Fibroblast of the aortic adventitia (primary cell): ENCODE data around the gene GDF10. TPM values are rescaled to one million over a fixed set of nuclear protein-coding genes. Genes with fewer than 3 reads are reported as not detected.
A peak's percentile ranks its signal among the peaks of the same experiment; 100 is the strongest.

Experiments
- DNase-seq: peaks from one replicate; pipeline ENCODE4 v3.0.0-alpha.2; 2010; ENCODE audit warnings: low read depth
- H3K4me3 ChIP-seq: 2 replicates; pipeline ENCODE4 v1.5.1; 2011; ENCODE audit warnings: low read depth, mild to moderate bottlenecking, control low read depth, low read length, moderate library complexity
- CTCF ChIP-seq: IDR thresholded peaks from 2 replicates; pipeline ENCODE4 v1.5.1; 2011; ENCODE audit warnings: mild to moderate bottlenecking, low read length, control low read depth, inconsistent platforms; ENCODE audit not compliant: insufficient read depth
- total RNA-seq: library from RNA; depleted of rRNA; stranded (reverse); fragments of >200 nt; gene quantifications from 2 replicates; pipeline ENCODE4 v1.2.3, GENCODE V29; 2012; ENCODE audit warnings: low replicate concordance

Gene GDF10
- total RNA-seq, 1 donor: 11.1 TPM

GRCh38 chr10:47359626-47360418 is 59.8 kb downstream of the GDF10 start:
- H3K4me3 ChIP-seq: no peak overlapping the region
- no peak for TF ChIP-seq CTCF
- no peak for DNase-seq

GRCh38 chr10:47360419-47361040 is 60.5 kb downstream of the GDF10 start:
- DNase-seq: no peak
- no peak for TF ChIP-seq CTCF
- no peak overlapping the region for H3K4me3 ChIP-seq

- peak; percentile 88 for TF ChIP-seq CTCF
- peak; percentile 29 for DNase-seq
- no peak overlapping the region for H3K4me3 ChIP-seq
These were observed 61.3 kb downstream of the GDF10 start for GRCh38 chr10:47361293-47361692.

DNA sequence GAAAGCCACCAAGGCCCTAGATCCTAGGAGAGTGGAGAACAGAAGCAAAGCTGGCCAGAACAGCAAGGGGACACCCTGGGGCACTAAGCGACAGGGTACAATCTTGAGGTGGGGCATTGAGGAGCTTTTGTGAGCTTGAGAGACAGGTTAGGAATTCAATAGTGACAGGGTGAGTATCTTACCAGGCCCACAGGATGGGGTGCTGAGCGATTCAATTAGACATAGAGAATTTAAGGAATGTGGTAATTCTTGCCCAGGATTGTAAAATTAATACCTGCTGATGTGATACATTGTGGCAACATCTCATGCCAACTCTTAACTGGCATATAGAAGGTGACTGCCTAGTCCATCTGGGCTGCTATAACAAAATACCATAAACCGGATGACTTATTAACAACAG is 62.2 kb downstream of the GDF10 start:
- DNase-seq: no peak
- TF ChIP-seq CTCF: no peak

More for the DNA sequence above, 62.2 kb downstream of the GDF10 start:
- no peak overlapping the region for H3K4me3 ChIP-seq

Other genes with a start within 250 kb of the GDF10 start
- gene GDF2, start 22.3 kb downstream of the GDF10 start, total RNA-seq: not detected in 2 replicates
- not detected in 2 replicates for gene RBP3, start 48.2 kb downstream of the GDF10 start, total RNA-seq
- gene ZNF488, start 84.1 kb downstream of the GDF10 start, total RNA-seq: 0.18 and 0.41 TPM in 2 replicates
- gene ANXA8, start 183.9 kb downstream of the GDF10 start, total RNA-seq: 0.18 and 1.5 TPM in 2 replicates
- gene FAM25G, start 191.5 kb downstream of the GDF10 start, total RNA-seq: not detected in 2 replicates
- gene AGAP9, start 223.4 kb downstream of the GDF10 start, total RNA-seq: 4.2 and 7.0 TPM in 2 replicates